HepG2 (cell line): Measurements from ENCODE around the gene FNBP1L. TPM values are rescaled to one million over a fixed set of nuclear protein-coding genes. Genes with fewer than 3 reads are reported as not detected.

Source experiments
- ATF7 ChIP-seq, 2 experiments: fragments of 450-650 bp in 1 of 2; sonication (generic) in 1 of 2; formaldehyde crosslinking in 1 of 2; IDR thresholded peaks; 2 replicates each; pipeline versions ENCODE4 v1.4.0 to v1.6.1; 2016 to 2020; ENCODE audit warnings: antibody characterized with exemption in 1 of 2, mild to moderate bottlenecking in 1 of 2, missing genetic modification reagents in 1 of 2
- ATF7-NPFF ChIP-seq: sonication (generic); formaldehyde crosslinking; IDR thresholded peaks from 2 replicates; pipeline ENCODE4 v1.8.1; 2023; ENCODE audit warnings: mild to moderate bottlenecking, low read depth, missing genetic modification reagents, moderate library complexity
- CBX5 ChIP-seq: sonication (generic); formaldehyde crosslinking; IDR thresholded peaks from 2 replicates; pipeline ENCODE4 v1.4.0; 2020; ENCODE audit warnings: missing genetic modification reagents, borderline replicate concordance
- GABPB1 ChIP-seq: IDR thresholded peaks from 2 replicates; pipeline ENCODE4 v1.6.1; 2016; ENCODE audit warnings: mild to moderate bottlenecking, missing genetic modification reagents, moderate library complexity, missing compliant biosample characterization
- HCFC1 ChIP-seq: fragments of 150-350 bp; IDR thresholded peaks from 2 replicates; pipeline ENCODE4 v1.6.1; 2014; ENCODE audit warnings: low read depth, low read length
- HNF4G ChIP-seq, 2 experiments: sonication (generic) in 1 of 2; formaldehyde crosslinking in 1 of 2; IDR thresholded peaks; 2 replicates each; pipeline versions ENCODE4 v1.4.0 to v1.6.1; 2011 to 2020; ENCODE audit warnings: borderline replicate concordance in 2 of 2, low read depth in 2 of 2, mild to moderate bottlenecking in 2 of 2, low read length in 1 of 2, missing genetic modification reagents in 1 of 2, moderate library complexity in 1 of 2
- KAT8 ChIP-seq: IDR thresholded peaks from 2 replicates; pipeline ENCODE4 v1.6.1; 2016; ENCODE audit warnings: missing genetic modification reagents, missing compliant biosample characterization
- NFYB ChIP-seq: sonication (generic); formaldehyde crosslinking; IDR thresholded peaks from 2 replicates; pipeline ENCODE4 v1.4.0; 2020; ENCODE audit warnings: missing genetic modification reagents
- NR1H2 ChIP-seq: sonication (generic); formaldehyde crosslinking; IDR thresholded peaks from 2 replicates; pipeline ENCODE4 v1.8.1; 2022; ENCODE audit warnings: low read depth, missing genetic modification reagents, borderline replicate concordance
- POLR2G ChIP-seq: fragments of 200-400 bp; formaldehyde crosslinking; IDR thresholded peaks from 2 replicates; pipeline ENCODE4 v1.6.1; 2018; ENCODE audit warnings: mild to moderate bottlenecking, low read depth, low read length, moderate library complexity
- RBAK ChIP-seq: sonication (generic); formaldehyde crosslinking; IDR thresholded peaks from 2 replicates; pipeline ENCODE4 v1.5.1; 2020; ENCODE audit warnings: mild to moderate bottlenecking, missing genetic modification reagents
- REPIN1 ChIP-seq: sonication (generic); formaldehyde crosslinking; IDR thresholded peaks from 2 replicates; pipeline ENCODE4 v1.8.0; 2022; ENCODE audit warnings: missing genetic modification reagents, low read depth, mild to moderate bottlenecking, borderline replicate concordance
- RFX3 ChIP-seq: IDR thresholded peaks from 2 replicates; pipeline ENCODE4 v1.6.1; 2016; ENCODE audit warnings: missing biosample characterization, missing genetic modification reagents
- SMARCC2 ChIP-seq: fragments of 450-650 bp; IDR thresholded peaks from 2 replicates; pipeline ENCODE4 v1.6.1; 2017; ENCODE audit warnings: antibody characterized with exemption, mild to moderate bottlenecking
- TOPORS ChIP-seq: sonication (generic); formaldehyde crosslinking; IDR thresholded peaks from 2 replicates; pipeline ENCODE4 v1.8.0; 2023; ENCODE audit warnings: mild to moderate bottlenecking, missing genetic modification reagents
- ZBTB7B ChIP-seq: sonication (generic); formaldehyde crosslinking; IDR thresholded peaks from 2 replicates; pipeline ENCODE4 v1.4.0; 2020; ENCODE audit warnings: missing genetic modification reagents
- ZBTB8A ChIP-seq: sonication (generic); formaldehyde crosslinking; IDR thresholded peaks from 2 replicates; pipeline ENCODE4 v1.4.0; 2020; ENCODE audit warnings: mild to moderate bottlenecking, low read depth, missing genetic modification reagents, borderline replicate concordance
- ZHX2 ChIP-seq, 2 experiments: sonication (generic) in 1 of 2; formaldehyde crosslinking in 1 of 2; IDR thresholded peaks; 2 replicates each; pipeline versions ENCODE4 v1.6.1 to v1.9.0; 2014 to 2022; ENCODE audit warnings: antibody characterized with exemption in 1 of 2, borderline replicate concordance in 1 of 2, inconsistent platforms in 1 of 2, low read depth in 1 of 2, missing genetic modification reagents in 1 of 2
- ZNF263 ChIP-seq: sonication (generic); formaldehyde crosslinking; IDR thresholded peaks from 2 replicates; pipeline ENCODE4 v1.4.0; 2020; ENCODE audit warnings: missing genetic modification reagents
- ZNF280B ChIP-seq: sonication (generic); formaldehyde crosslinking; IDR thresholded peaks from 2 replicates; pipeline ENCODE4 v1.5.0; 2020; ENCODE audit warnings: missing genetic modification reagents, mild to moderate bottlenecking, borderline replicate concordance
- ZNF296 ChIP-seq: sonication (generic); formaldehyde crosslinking; conservative IDR thresholded peaks from 2 replicates; pipeline ENCODE4 v1.5.0; 2020; ENCODE audit warnings: mild to moderate bottlenecking, missing genetic modification reagents
- ZNF484 ChIP-seq: sonication (generic); formaldehyde crosslinking; IDR thresholded peaks from 2 replicates; pipeline ENCODE4 v1.5.1; 2020; ENCODE audit warnings: mild to moderate bottlenecking, low read depth, missing genetic modification reagents, borderline replicate concordance
- ZNF572 ChIP-seq: sonication (generic); formaldehyde crosslinking; IDR thresholded peaks from 2 replicates; pipeline ENCODE4 v1.5.1; 2020; ENCODE audit warnings: mild to moderate bottlenecking, missing genetic modification reagents
- polyA plus RNA-seq, 8 experiments: library from polyadenylated mRNA; depleted of rRNA in 3 of 8; stranded (reverse) in 7 of 8; unstranded in 1 of 8; fragments of >200 nt; fragmentation: Illumina TruSeq in 4 of 8; extraction: Trizol in 4 of 8; gene quantifications; 2 replicates each; pipeline versions ENCODE4 v1.2.1 to v1.2.3, GENCODE V29; 2011 to 2016; ENCODE audit warnings: low read depth in 4 of 8, missing spikeins in 1 of 8, mixed read lengths in 1 of 8; ENCODE audit not compliant: insufficient read depth in 1 of 8
- total RNA-seq, 5 experiments: library from RNA; depleted of rRNA; stranded (reverse); fragments of >200 nt; fragmentation: Illumina TruSeq; extraction: Trizol; gene quantifications; 2 replicates each; pipeline ENCODE4 v1.2.3, GENCODE V29; 2016; ENCODE audit warnings: low read depth in 1 of 5

The FNBP1L gene
- total and polyA plus RNA-seq, 2 of the 13 experiments (the other 11 are each of a cell fraction or from before 2014, with no cell fraction given) = 24.1 to 27.1 TPM

GRCh38 chr1:93433407-93433961 lies 14.4 kb upstream of the FNBP1L start (continued):
- TF ChIP-seq ATF7-NPFF (CRISPR knock-in tag) (no peak), HCFC1 (no peak), POLR2G (no peak), ZNF296 (CRISPR knock-in tag) (no peak), ZBTB8A (CRISPR knock-in tag) (no peak), ZNF263 (no peak), GABPB1 (CRISPR knock-in tag) (peak; percentile 28; the same call in 1 of the 2 replicates), SMARCC2 (no peak), REPIN1 (CRISPR knock-in tag) (no peak), RBAK (CRISPR knock-in tag) (no peak), KAT8 (no peak), ZNF280B (CRISPR knock-in tag) (peak; percentile 66; the same call in 1 of the 2 replicates), ZHX2 (IDR thresholded peaks at IDR 0.05; ENCODE audit: low read depth) (no peak), ZHX2 (CRISPR knock-in tag; IDR thresholded peaks at IDR 0.05; ENCODE audit: borderline replicate concordance) (no peak), RFX3 (CRISPR knock-in tag) (no peak), ATF7 (IDR thresholded peaks at IDR 0.05) (peak; percentile 54), ATF7 (CRISPR knock-in tag; IDR thresholded peaks at IDR 0.05) (no peak), ZNF572 (0 out of 2 replicates have a peak, but pooled peaks have one; percentile 47), ZNF484 (CRISPR knock-in tag) (no peak), HNF4G (IDR thresholded peaks at IDR 0.05; ENCODE audit: borderline replicate concordance, low read depth, low read length) (no peak), HNF4G (CRISPR knock-in tag; IDR thresholded peaks at IDR 0.05; ENCODE audit: borderline replicate concordance, low read depth) (no peak), TOPORS (no peak), ZBTB7B (CRISPR knock-in tag) (no peak), NR1H2 (CRISPR knock-in tag) (no peak), NFYB (CRISPR knock-in tag) (no peak), CBX5 (0 out of 2 replicates have a peak, but pooled peaks have one; percentile 16)
